HCT116 (cell line): ENCODE data around the gene AIM2. TPM values are rescaled to one million over a fixed set of nuclear protein-coding genes. Genes with fewer than 3 reads are reported as not detected.
"Not testable (repeated sequence)": the region's sequence is repeated elsewhere in the genome, so short reads cannot be mapped to it uniquely, and the experiment has no call there.

Experiments used
- ATAC-seq: fragments of 200-7000 bp; cut with Tn5 transposase; 2 replicates; pipeline ENCODE4 v1.9.1; 2020; ENCODE audit warnings: mild to moderate bottlenecking, moderate library complexity
- BruUV-seq: library from RNA; stranded (reverse); fragments of 400-500 nt; replicated peaks from 2 replicates; lab custom pipeline; 2021; lab: Mats Ljungman, UMichigan
- CTCF ChIA-PET: fragments of 300-600 bp; sonication (Branson Sonifier 250); formaldehyde crosslinking; loops from one replicate; lab custom pipeline; 2021; ENCODE audit warnings: antibody characterized with exemption; lab: Charles Lee
- POLR2A ChIA-PET: fragments of 300-600, 350-600 bp; sonication (Branson Sonifier 250); formaldehyde crosslinking; loops from one replicate; lab custom pipeline; 2021; ENCODE audit warnings: antibody characterized with exemption; lab: Charles Lee
- RAD21 ChIA-PET, 2 experiments: fragments of 300-600 bp; sonication (Branson Sonifier 250); formaldehyde crosslinking; loops; one replicate each; lab custom pipeline; 2023; ENCODE audit warnings: low total read pairs in 2 of 2; ENCODE audit not compliant: uncharacterized antibody in 2 of 2, unreplicated experiment in 2 of 2, low non-redundant PET in 1 of 2; lab: Charles Lee
- DNase-seq: peaks from one replicate; pipeline ENCODE4 v3.0.0-alpha.2; 2010; ENCODE audit warnings: low read depth, low spot score
- H2AFZ ChIP-seq: fragments of 200-600 bp; shearing (Covaris generic), sonication (generic); 2 replicates; pipeline ENCODE4 v1.6.1; 2017; ENCODE audit warnings: low read depth, mixed run types, mixed read lengths, antibody characterized with exemption, low read length; ENCODE audit not compliant: poor library complexity, severe bottlenecking
- H3K27ac ChIP-seq: 2 replicates; pipeline ENCODE4 v1.5.1; 2012; ENCODE audit warnings: low read depth, low read length
- H3K27me3 ChIP-seq: fragments of 200-600 bp; sonication (generic); 2 replicates; pipeline ENCODE4 v1.6.1; 2016; ENCODE audit warnings: mixed run types, low read length, mixed read lengths; ENCODE audit not compliant: insufficient read depth
- H3K36me3 ChIP-seq, 2 experiments: fragments of 200-500 bp in 1 of 2; fragments of 200-600 bp in 1 of 2; sonication (Bioruptor generic) in 1 of 2; sonication (generic) in 1 of 2; 2 replicates each; pipeline versions ENCODE4 v1.5.1 to v1.6.1; 2014 to 2016; ENCODE audit warnings: low read length in 2 of 2, inconsistent platforms in 1 of 2, mixed read lengths in 1 of 2, mixed run types in 1 of 2; ENCODE audit not compliant: insufficient read depth in 2 of 2, control insufficient read depth in 1 of 2
- H3K4me1 ChIP-seq, 2 experiments: fragments of 200-600 bp in 1 of 2; sonication (generic) in 1 of 2; 2 replicates each; pipeline versions ENCODE4 v1.5.1 to v1.6.1; 2012 to 2017; ENCODE audit warnings: low read length in 2 of 2, inconsistent platforms in 1 of 2, mild to moderate bottlenecking in 1 of 2, mixed read lengths in 1 of 2, mixed run types in 1 of 2, moderate library complexity in 1 of 2; ENCODE audit not compliant: insufficient read depth in 2 of 2, control insufficient read depth in 1 of 2
- H3K4me2 ChIP-seq: fragments of 200-600 bp; sonication (generic); 2 replicates; pipeline ENCODE4 v1.6.1; 2017; ENCODE audit warnings: mixed run types, low read length, mixed read lengths
- H3K4me3 ChIP-seq, 2 experiments: fragments of 200-600 bp in 1 of 2; sonication (generic) in 1 of 2; replicated peaks in 1 of 2; 2 replicates each; pipeline ENCODE4 v1.5.1; 2011 to 2016; ENCODE audit warnings: low read length in 2 of 2, control low read depth in 1 of 2, low read depth in 1 of 2, mild to moderate bottlenecking in 1 of 2, mixed read lengths in 1 of 2, mixed run types in 1 of 2
- H3K79me2 ChIP-seq: fragments of 200-600 bp; sonication (generic); 2 replicates; pipeline ENCODE4 v1.6.1; 2017; ENCODE audit warnings: mild to moderate bottlenecking, mixed run types, low read length, moderate library complexity, mixed read lengths; ENCODE audit not compliant: insufficient read depth
- H3K9ac ChIP-seq: fragments of 200-600 bp; sonication (generic); 2 replicates; pipeline ENCODE4 v1.6.1; 2016; ENCODE audit warnings: low read length, mixed read lengths
- H3K9me2 ChIP-seq: fragments of 200-600 bp; sonication (generic), shearing (Covaris generic); 2 replicates; pipeline ENCODE4 v1.6.1; 2017; ENCODE audit warnings: mixed run types, mild to moderate bottlenecking, moderate library complexity; ENCODE audit not compliant: insufficient read depth
- H3K9me3 ChIP-seq, 2 experiments: fragments of 200-500 bp in 1 of 2; fragments of 200-600 bp in 1 of 2; sonication (Bioruptor generic) in 1 of 2; sonication (generic) in 1 of 2; 2 replicates each; pipeline ENCODE4 v1.6.1; 2014 to 2017; ENCODE audit warnings: low read length in 2 of 2, mixed read lengths in 2 of 2, inconsistent platforms in 1 of 2, low read depth in 1 of 2, mild to moderate bottlenecking in 1 of 2, mixed run types in 1 of 2, moderate library complexity in 1 of 2; ENCODE audit not compliant: control insufficient read depth in 1 of 2, insufficient read depth in 1 of 2
- H4K20me1 ChIP-seq: fragments of 200-600 bp; sonication (generic), shearing (Covaris generic); 2 replicates; pipeline ENCODE4 v1.6.1; 2017; ENCODE audit warnings: mixed run types, mild to moderate bottlenecking, moderate library complexity; ENCODE audit not compliant: insufficient read depth
- CBX3 ChIP-seq: IDR thresholded peaks from 2 replicates; pipeline ENCODE4 v1.6.1; 2012; ENCODE audit warnings: low read depth
- EGR1 ChIP-seq: IDR thresholded peaks from 2 replicates; pipeline ENCODE4 v1.6.1; 2012; ENCODE audit warnings: low read depth
- POLR2A ChIP-seq: IDR thresholded peaks from 2 replicates; pipeline ENCODE4 v1.7.0; 2011; ENCODE audit warnings: borderline replicate concordance; ENCODE audit not compliant: insufficient read depth, insufficient read length; ENCODE audit errors: extremely low read depth
- POLR2AphosphoS5 ChIP-seq: IDR thresholded peaks from 2 replicates; pipeline ENCODE4 v1.6.1; 2011; ENCODE audit warnings: mild to moderate bottlenecking, low read depth, low read length, moderate library complexity
- RAD21 ChIP-seq: IDR thresholded peaks from 2 replicates; pipeline ENCODE4 v1.6.1; 2012; ENCODE audit warnings: low read depth, mild to moderate bottlenecking
- SP1 ChIP-seq: IDR thresholded peaks from 2 replicates; pipeline ENCODE4 v1.6.1; 2012; ENCODE audit warnings: low read depth
- TCF7L2 ChIP-seq: IDR thresholded peaks from 2 replicates; pipeline ENCODE4 v1.7.0; 2011; ENCODE audit warnings: borderline replicate concordance, inconsistent platforms; ENCODE audit not compliant: insufficient read depth, insufficient read length; ENCODE audit errors: extremely low read depth
- ZFX ChIP-seq: fragments of 450-650 bp; IDR thresholded peaks from 2 replicates; pipeline ENCODE4 v1.6.1; 2017
- intact Hi-C: fragments of 100-400 bp; cut with micrococcal nuclease; formaldehyde crosslinking; loops from 2 replicates; pipeline ENCODE4 v1.10.0; 2022
- total RNA-seq: library from RNA; stranded (reverse); gene quantifications from one replicate; pipeline ENCODE4 v1.2.1, GENCODE V29; 2021; ENCODE audit not compliant: unreplicated experiment

Gene AIM2
- total RNA-seq, 1 experiment from 2014 or later: not detected

GRCh38 chr1:159030877-159031447 is 45.6 kb downstream of the AIM2 start:
- POLR2A ChIA-PET: no interaction called here
- no peaks in the 10 kb centered on the region for H3K4me1 ChIP-seq
- no peaks in the 10 kb centered on the region for H3K79me2 ChIP-seq
- no TSS peak for BruUV-seq
- no peaks in the 10 kb centered on the region for H4K20me1 ChIP-seq
- H2AFZ ChIP-seq: no peak overlapping the region
- DNase-seq: no peak
- TF ChIP-seq POLR2A (no peak), TCF7L2 (no peak), ZFX (no peak), SP1 (no peak), POLR2AphosphoS5 (no peak), EGR1 (no peak), CBX3 (no peak)
- TF ChIP-seq, all 23 proteins: peak for 0
- H3K9me2 ChIP-seq: no peaks in the 10 kb centered on the region
- no peaks in the 10 kb centered on the region for H3K9me3 ChIP-seq
- peaks cover 18% of the 10 kb centered on the region; the same call in 1 of the 2 replicates for H3K27me3 ChIP-seq
- no peak overlapping the region for H3K4me3 ChIP-seq
- H3K9ac ChIP-seq: no peak overlapping the region
- CTCF ChIA-PET: no interaction called here
- RAD21 ChIA-PET: no interaction called here
- no peaks in the 10 kb centered on the region for H3K36me3 ChIP-seq
- H3K27ac ChIP-seq: no peak overlapping the region
- intact Hi-C loops: no loop called here
- no peak overlapping the region for H3K4me2 ChIP-seq
- ATAC-seq: no peak

GRCh38 chr1:159030311-159030710 is 46.3 kb downstream of the AIM2 start:
- Histone ChIP-seq H3K9me3 (no peaks in the 10 kb centered on the region), H3K4me3 (no peak overlapping the region), H3K79me2 (no peaks in the 10 kb centered on the region), H3K27ac (no peak overlapping the region), H3K9ac (no peak overlapping the region), H3K27me3 (peaks cover 14% of the 10 kb centered on the region; the same call in 1 of the 2 replicates), H2AFZ (no peak overlapping the region), H3K4me2 (no peak overlapping the region), H3K36me3 (no peaks in the 10 kb centered on the region), H4K20me1 (no peaks in the 10 kb centered on the region), H3K4me1 (no peaks in the 10 kb centered on the region), H3K9me2 (no peaks in the 10 kb centered on the region)
- POLR2A ChIA-PET: no interaction called here
- DNase-seq (no peak), ATAC-seq (no peak)
- BruUV-seq: no TSS peak
- intact Hi-C loops: no loop called here
- CTCF ChIA-PET: no interaction called here
- RAD21 ChIA-PET: no interaction called here
- TF ChIP-seq SP1 (no peak), TCF7L2 (no peak), RAD21 (no peak)

- intact Hi-C loops, ATAC-seq, H3K9me2 ChIP-seq, H3K9me3 ChIP-seq, H3K27ac ChIP-seq, RAD21 ChIA-PET, H3K27me3 ChIP-seq, H4K20me1 ChIP-seq, CTCF ChIA-PET, H2AFZ ChIP-seq, POLR2A ChIA-PET, H3K4me1 ChIP-seq, DNase-seq, BruUV-seq, H3K36me3 ChIP-seq, H3K4me3 ChIP-seq, H3K9ac ChIP-seq, H3K4me2 ChIP-seq, H3K79me2 ChIP-seq: not testable (repeated sequence)
Observed at GRCh38 chr1:159026841-159027240, 49.7 kb downstream of the AIM2 start.
